NCI-H526 treated with DMSO at 0.1 percent for 48 hours (cell line): Measurements from ENCODE around the gene NPAP1.
"Not testable (repeated sequence)": the region's sequence is repeated elsewhere in the genome, so short reads cannot be mapped to it uniquely, and the experiment has no call there.

ENCODE experiments used
- DNase-seq: peaks from one replicate; lab custom pipeline; 2025; lab: John Stamatoyannopoulos, UW

Gene NPAP1

GRCh38 chr15:24675332-24676144 is at the start of gene NPAP1:
NPAP1 (plus strand) TSS chr15:24675775; CDS start chr15:24675868, 93 bp downstream.
- DNase-seq: no peak

- no peak for DNase-seq
Observed at GRCh38 chr15:24627443-24627842, 48.1 kb upstream of the NPAP1 start.

GRCh38 chr15:24633082-24633481 is 42.5 kb upstream of the NPAP1 start:
- no peak for DNase-seq

GRCh38 chr15:24639412-24639811 is 36.2 kb upstream of the NPAP1 start:
- not testable (repeated sequence) for DNase-seq

GRCh38 chr15:24645627-24646026 is 29.9 kb upstream of the NPAP1 start:
- no peak for DNase-seq

- no peak for DNase-seq
Observed at GRCh38 chr15:24659622-24660021, 16.0 kb upstream of the NPAP1 start.

- no peak for DNase-seq
Observed at GRCh38 chr15:24662991-24663390, 12.6 kb upstream of the NPAP1 start.

GRCh38 chr15:24676431-24676830 is 856 bp downstream of the NPAP1 start:
- DNase-seq: no peak

- no peak for DNase-seq
Observed at GRCh38 chr15:24678485-24678884, 2.9 kb downstream of the NPAP1 start.

GRCh38 chr15:24682002-24682401 is 6.4 kb downstream of the NPAP1 start:
- DNase-seq: no peak

GRCh38 chr15:24682905-24683304 is 7.3 kb downstream of the NPAP1 start:
- not testable (repeated sequence) for DNase-seq

- no peak for DNase-seq
Observed at GRCh38 chr15:24683736-24684135, 8.2 kb downstream of the NPAP1 start.

- no peak for DNase-seq
Observed at GRCh38 chr15:24684313-24684712, 8.7 kb downstream of the NPAP1 start.

- DNase-seq: no peak
Observed at GRCh38 chr15:24696201-24696600, 20.6 kb downstream of the NPAP1 start.

- no peak for DNase-seq
Observed at GRCh38 chr15:24696842-24697241, 21.3 kb downstream of the NPAP1 start.

GRCh38 chr15:24718289-24719082 is 42.9 kb downstream of the NPAP1 start:
- no peak for DNase-seq

GRCh38 chr15:24729760-24730159 is 54.2 kb downstream of the NPAP1 start:
- no peak for DNase-seq
